ENCODE results near the gene XXYLT1.

XXYLT1 gene

DNA sequence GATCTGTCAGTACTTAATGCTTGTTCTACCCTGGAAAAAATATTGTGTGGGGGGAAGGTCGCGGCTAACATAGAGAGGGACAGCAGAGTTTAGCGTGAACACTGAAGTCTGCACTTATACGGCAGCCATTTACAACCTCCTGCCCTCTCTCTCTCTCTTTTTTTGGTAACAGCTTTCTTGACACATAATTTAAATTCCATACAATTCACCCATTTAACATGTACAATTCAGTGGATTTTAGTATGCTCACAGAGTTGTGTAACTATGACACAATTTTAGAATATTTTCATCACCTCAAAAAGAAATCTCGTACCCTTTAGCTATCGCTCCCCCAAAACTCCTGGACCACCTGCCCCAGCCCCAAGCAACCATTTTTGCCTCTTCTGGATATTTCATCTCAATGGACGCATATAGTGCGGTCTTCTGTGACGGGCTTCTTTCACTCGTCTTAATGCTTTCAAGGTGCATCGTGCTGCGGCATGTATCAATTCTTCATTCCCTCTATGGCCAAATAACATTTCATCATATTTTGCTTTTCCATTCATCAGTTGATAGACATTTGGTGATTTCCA, 141.8 kb downstream of the XXYLT1 start:
- DNase-seq (ENCODE audit: low spot score) = no peak
- in situ Hi-C loops (cut with MboI; ENCODE audit: low pct_unique_long_range_greater_than_20kb, low sequenced_read_pairs, unreplicated experiment) = loop anchor here (25.0 kb wide), 1 partner anchor 408 kb away; the partner anchor contains the start of gene PPP1R2
- TF ChIP-seq, protein P1, sequence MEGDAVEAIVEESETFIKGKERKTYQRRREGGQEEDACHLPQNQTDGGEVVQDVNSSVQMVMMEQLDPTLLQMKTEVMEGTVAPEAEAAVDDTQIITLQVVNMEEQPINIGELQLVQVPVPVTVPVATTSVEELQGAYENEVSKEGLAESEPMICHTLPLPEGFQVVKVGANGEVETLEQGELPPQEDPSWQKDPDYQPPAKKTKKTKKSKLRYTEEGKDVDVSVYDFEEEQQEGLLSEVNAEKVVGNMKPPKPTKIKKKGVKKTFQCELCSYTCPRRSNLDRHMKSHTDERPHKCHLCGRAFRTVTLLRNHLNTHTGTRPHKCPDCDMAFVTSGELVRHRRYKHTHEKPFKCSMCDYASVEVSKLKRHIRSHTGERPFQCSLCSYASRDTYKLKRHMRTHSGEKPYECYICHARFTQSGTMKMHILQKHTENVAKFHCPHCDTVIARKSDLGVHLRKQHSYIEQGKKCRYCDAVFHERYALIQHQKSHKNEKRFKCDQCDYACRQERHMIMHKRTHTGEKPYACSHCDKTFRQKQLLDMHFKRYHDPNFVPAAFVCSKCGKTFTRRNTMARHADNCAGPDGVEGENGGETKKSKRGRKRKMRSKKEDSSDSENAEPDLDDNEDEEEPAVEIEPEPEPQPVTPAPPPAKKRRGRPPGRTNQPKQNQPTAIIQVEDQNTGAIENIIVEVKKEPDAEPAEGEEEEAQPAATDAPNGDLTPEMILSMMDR (IDR thresholded peaks at IDR 0.05; ENCODE audit: extremely low read depth, insufficient read depth, missing control alignments) = no peak

DNA sequence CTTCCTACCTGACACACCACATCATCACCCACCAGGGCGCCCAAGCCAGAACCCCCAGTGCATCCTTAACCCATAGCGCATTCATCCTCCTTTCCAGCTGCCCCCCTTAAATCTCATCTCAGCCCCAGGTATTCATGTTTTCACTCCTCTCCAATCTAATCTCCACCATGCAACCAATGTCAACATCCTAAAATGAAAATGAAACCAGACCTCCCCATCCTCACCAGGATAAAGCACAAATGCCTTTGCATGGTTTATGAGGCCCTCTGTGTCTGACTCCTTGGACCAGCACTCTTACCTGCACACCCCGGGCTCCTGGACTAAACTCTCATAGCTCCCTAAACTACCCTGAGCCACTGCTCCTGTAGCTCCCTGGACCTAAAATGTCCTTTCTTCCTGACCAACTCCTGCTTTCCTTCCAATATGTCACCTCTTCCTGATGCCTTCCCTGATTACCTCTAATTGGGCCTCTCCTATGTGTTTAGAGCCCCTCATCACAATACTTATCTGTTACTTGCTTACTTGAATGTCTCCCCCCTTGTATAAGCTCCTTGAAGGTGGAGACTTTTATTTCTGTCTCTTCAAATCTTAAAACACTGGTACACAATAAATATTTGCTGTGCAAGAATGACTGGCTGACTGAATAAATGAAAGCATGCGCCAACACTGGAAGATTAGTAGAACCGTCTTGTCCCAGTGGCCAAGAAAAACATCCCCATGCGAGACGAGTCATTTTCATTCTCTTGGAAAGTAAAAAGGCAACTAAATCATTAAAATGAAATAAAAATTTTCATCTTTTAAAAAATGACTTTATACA, 142.5 kb downstream of the XXYLT1 start:
- TF ChIP-seq, protein P1 (IDR thresholded peaks at IDR 0.05; ENCODE audit: extremely low read depth, insufficient read depth, missing control alignments) = no peak
- DNase-seq (ENCODE audit: low spot score) = peak; percentile 40
- in situ Hi-C loops (cut with MboI; ENCODE audit: low pct_unique_long_range_greater_than_20kb, low sequenced_read_pairs, unreplicated experiment) = loop anchor here (25.0 kb wide), 1 partner anchor 409 kb away; the partner anchor contains the start of gene PPP1R2

DNA sequence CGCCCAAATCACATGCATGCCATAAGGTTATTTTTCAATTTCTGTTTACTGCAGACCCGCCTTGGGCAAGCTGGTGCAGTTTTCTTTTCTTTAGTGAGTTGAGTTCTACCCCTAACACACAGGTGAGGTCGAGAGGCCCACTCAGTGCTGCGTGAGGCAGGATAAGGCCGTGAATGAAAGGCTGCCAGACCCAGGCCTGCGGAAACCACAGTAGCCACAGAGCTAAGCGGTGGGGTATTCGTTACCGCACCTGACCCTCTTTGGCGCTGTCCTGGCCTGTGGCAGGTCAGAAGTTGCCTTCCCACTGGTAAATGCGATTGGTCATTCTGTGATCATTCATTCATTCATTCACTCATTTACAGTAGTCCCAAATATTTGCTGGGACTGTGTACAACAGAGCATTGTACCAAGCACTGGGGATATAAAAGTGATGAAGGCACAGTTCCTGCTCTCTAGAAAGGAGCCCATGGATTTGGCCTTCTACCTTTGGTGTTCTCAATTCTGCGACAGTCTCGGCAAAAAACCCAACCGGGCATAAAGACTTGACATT, 144.8 kb downstream of the XXYLT1 start:
- in situ Hi-C loops (cut with MboI; ENCODE audit: low pct_unique_long_range_greater_than_20kb, low sequenced_read_pairs, unreplicated experiment) = loop anchor here (25.0 kb wide), 1 partner anchor 411 kb away; the partner anchor contains the start of gene PPP1R2
- TF ChIP-seq, protein P1 (IDR thresholded peaks at IDR 0.05; ENCODE audit: extremely low read depth, insufficient read depth, missing control alignments) = no peak
- DNase-seq (ENCODE audit: low spot score) = no peak

DNA sequence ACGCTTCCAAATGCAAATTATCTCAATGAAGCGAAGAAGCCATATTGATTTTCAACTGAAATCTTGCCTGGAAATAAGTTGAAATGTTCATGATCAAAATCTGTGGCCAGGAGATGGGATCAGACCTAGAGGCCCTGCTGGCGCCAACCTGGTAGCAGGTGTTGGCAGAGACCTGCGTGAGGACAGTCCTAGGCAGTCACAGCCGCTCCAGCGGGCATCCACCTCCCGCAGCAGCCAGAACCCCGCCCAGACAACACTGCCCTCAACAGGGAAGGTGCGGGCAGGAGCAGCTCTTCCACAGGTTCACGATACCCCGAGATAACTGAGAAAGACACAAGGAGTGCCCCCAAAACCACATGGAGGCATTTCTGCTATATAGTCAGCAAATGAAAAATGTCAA, 145.3 kb downstream of the XXYLT1 start:
- TF ChIP-seq, protein P1 (IDR thresholded peaks at IDR 0.05; ENCODE audit: extremely low read depth, insufficient read depth, missing control alignments) = no peak
- in situ Hi-C loops (cut with MboI; ENCODE audit: low pct_unique_long_range_greater_than_20kb, low sequenced_read_pairs, unreplicated experiment) = loop anchor here (25.0 kb wide), 1 partner anchor 412 kb away; the partner anchor contains the start of gene PPP1R2
- DNase-seq (ENCODE audit: low spot score) = no peak

DNA sequence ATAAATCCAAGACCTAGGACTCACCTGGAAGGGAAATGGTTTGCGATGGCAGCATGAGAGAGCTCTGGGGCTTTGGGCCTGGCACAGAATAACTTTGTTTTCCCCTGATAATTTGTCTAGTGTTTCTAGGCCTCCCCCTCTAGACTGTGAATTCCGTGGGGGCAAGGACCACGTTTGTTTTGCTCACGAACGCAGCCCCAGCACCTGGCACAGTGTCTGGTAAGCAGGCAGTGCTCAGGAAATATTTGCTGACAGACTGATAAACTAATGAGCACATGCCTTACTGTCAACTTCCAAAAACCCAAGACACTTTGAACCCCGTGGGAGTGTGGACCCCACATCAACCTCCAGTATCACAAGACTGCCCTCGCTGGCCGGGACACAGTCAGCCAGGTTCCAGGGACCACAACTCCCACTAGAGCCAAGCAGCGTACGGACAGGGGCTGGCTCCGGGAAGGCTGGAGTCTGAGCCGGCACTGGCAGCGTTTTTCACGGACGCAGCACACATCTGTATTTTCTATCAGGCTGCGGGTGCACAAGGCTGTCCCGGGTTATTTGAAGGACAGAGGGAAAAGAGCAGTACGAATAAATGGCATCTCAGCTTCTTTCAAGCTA, 146.5 kb downstream of the XXYLT1 start:
- in situ Hi-C loops (cut with MboI; ENCODE audit: low pct_unique_long_range_greater_than_20kb, low sequenced_read_pairs, unreplicated experiment) = no loop called here
- TF ChIP-seq, protein P1 (IDR thresholded peaks at IDR 0.05; ENCODE audit: extremely low read depth, insufficient read depth, missing control alignments) = no peak

DNA sequence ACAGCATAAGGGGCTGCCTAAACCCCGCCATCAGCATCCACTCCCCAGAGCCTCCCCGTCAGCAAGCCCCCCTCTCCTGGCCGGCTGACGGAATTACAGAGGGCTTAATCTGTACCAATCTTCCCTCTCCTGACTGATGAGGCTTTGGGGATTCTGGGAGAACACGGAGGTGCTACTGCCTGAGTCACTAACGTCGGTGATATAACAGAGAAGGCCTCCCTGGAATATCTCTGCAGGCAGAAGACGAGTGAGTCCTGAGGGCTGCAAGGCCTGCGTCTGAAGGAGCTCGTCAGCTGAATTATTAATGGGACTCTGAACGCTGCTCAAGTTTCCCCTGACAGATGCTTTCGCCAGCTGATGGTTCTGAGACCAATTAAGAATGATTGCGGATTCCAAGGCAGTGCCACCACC, 147.7 kb downstream of the XXYLT1 start:
- in situ Hi-C loops (cut with MboI; ENCODE audit: low pct_unique_long_range_greater_than_20kb, low sequenced_read_pairs, unreplicated experiment) = no loop called here
- TF ChIP-seq, protein P1 (IDR thresholded peaks at IDR 0.05; ENCODE audit: extremely low read depth, insufficient read depth, missing control alignments) = no peak
- no peak for DNase-seq (ENCODE audit: low spot score)

More for the DNA sequence above, 146.5 kb downstream of the XXYLT1 start:
- DNase-seq (ENCODE audit: low spot score) = no peak
